Adrenal gland (tissue), 12 donors: ENCODE measurements around the gene FNDC11. TPM values are rescaled to one million over a fixed set of nuclear protein-coding genes. Genes with fewer than 3 reads are reported as not detected.

Experiments
- DNase-seq, 7 donors: peaks; one replicate each; pipeline ENCODE4 v3.0.0-alpha.2; 2019 to 2020
- H3K27ac ChIP-seq, 5 donors: fragments of 200-600 bp; sonication (generic) in 4 of 5; 1 replicate in 3 of 5; 2 replicates in 2 of 5; pipeline versions ENCODE4 v1.5.1 to v1.8.0; 2016 to 2020; ENCODE audit warnings: mild to moderate bottlenecking in 1 of 5
- H3K27me3 ChIP-seq: fragments of 200-600 bp; 2 replicates; pipeline ENCODE4 v1.8.0; 2021
- H3K36me3 ChIP-seq, 2 donors: fragments of 200-600 bp; replicated peaks in 1 of 2; 1 replicate in 1 of 2; 2 replicates in 1 of 2; pipeline versions ENCODE4 v1.5.1 to v1.8.0; 2018 to 2022
- H3K4me1 ChIP-seq, 2 donors: fragments of 200-600 bp; replicated peaks in 1 of 2; 1 replicate in 1 of 2; 2 replicates in 1 of 2; pipeline versions ENCODE4 v1.5.1 to v1.8.0; 2018 to 2021
- H3K4me3 ChIP-seq, 4 donors: fragments of 200-600 bp; sonication (generic) in 3 of 4; one replicate each; pipeline ENCODE4 v1.5.1; 2016 to 2018
- H3K9me3 ChIP-seq, 3 donors: fragments of 200-600 bp; sonication (generic) in 1 of 3; replicated peaks in 1 of 3; 1 replicate in 2 of 3; 2 replicates in 1 of 3; pipeline versions ENCODE4 v1.5.1 to v1.8.0; 2016 to 2021
- POLR2A ChIP-seq, 2 donors: fragments of 450-650 bp; IDR thresholded peaks; one replicate each; pipeline ENCODE4 v1.6.1; 2017; ENCODE audit warnings: antibody characterized with exemption in 2 of 2, mild to moderate bottlenecking in 2 of 2, moderate library complexity in 1 of 2
- WGBS, 4 donors: extraction: QIAGEN DNeasy Blood & Tissue Kit in 2 of 4; methylation state at CpG; one replicate each; pipeline versions ENCODE4 v1.1.5 to v1.1.7; 2013 to 2017; 5-methylcytosine and 5-hydroxymethylcytosine counted together
- intact Hi-C, 2 donors: fragments of 100-400 bp; cut with DNase I; formaldehyde crosslinking; loops; one replicate each; pipeline versions ENCODE4 v1.14.1 to v1.15.0; 2022 to 2023
- polyA plus RNA-seq, 3 donors: library from polyadenylated mRNA; stranded (reverse); fragments of 200-250 nt in 2 of 3; fragments of 350-450 nt in 1 of 3; fragmentation: Illumina TruSeq in 1 of 3; extraction: RNeasy Lipid Tissue Mini Kit (QIAGEN cat#74804) in 1 of 3; gene quantifications; one replicate each; pipeline ENCODE4 v1.2.3, GENCODE V29; 2013 to 2014
- total RNA-seq, 9 donors: library from RNA; depleted of rRNA in 4 of 9; stranded (reverse); fragments of >200 nt in 4 of 9; fragments of 120-200 nt in 1 of 9; fragmentation: NEBNext Ultra II Directional in 1 of 9; extraction: Animal tissue kit (Norgen Biotek cat#: 25700) in 1 of 9; gene quantifications; one replicate each; pipeline versions ENCODE4 v1.1.0 to v1.2.4, GENCODE V29; 2013 to 2023
- TF ChIP-seq, protein P1 (sequence below), 6 experiments: fragments of 450-650 bp in 4 of 6; fragments of 200-600 bp in 2 of 6; sonication (generic) in 1 of 6; IDR thresholded peaks; 1 replicate in 5 of 6; 2 replicates in 1 of 6; pipeline versions ENCODE4 v1.5.1 to v1.8.0; 2016 to 2021; ENCODE audit warnings: antibody characterized with exemption in 6 of 6, mild to moderate bottlenecking in 2 of 6, moderate library complexity in 1 of 6
- donor health status: healthy with polysubstance abuse.
- donor health status: Bipolar disorder and iron deficiency.
- donor health status: DM: yes; HTN: yes; CAD: no.
- donor health status: DM: no; HTN: no; CAD: no.
- donor health status: DM: no; HTN: no; CAD: no.
- donor health status: DM: yes; HTN: yes; CAD: no.

FNDC11 gene
- total and polyA plus RNA-seq, 12 donors: 0.20 to 0.83 (median 0.43) TPM; not detected in 4

- Histone ChIP-seq H3K27ac (no peak overlapping the region), H3K4me3 (no peak overlapping the region), H3K4me1 (peaks cover 0 to 4% of the 10 kb centered on the region in 2 donors), H3K9me3 (no peaks in the 10 kb centered on the region), H3K36me3 (no peaks in the 10 kb centered on the region), H3K27me3 (no peaks in the 10 kb centered on the region)
- DNase-seq: no peak
- WGBS, 4 donors: 83 to 90% (median 86%) methylated on average over 9 of the region's 9 CpGs
- TF ChIP-seq POLR2A (IDR thresholded peaks at IDR 0.05): no peak
- TF ChIP-seq, protein P1, sequence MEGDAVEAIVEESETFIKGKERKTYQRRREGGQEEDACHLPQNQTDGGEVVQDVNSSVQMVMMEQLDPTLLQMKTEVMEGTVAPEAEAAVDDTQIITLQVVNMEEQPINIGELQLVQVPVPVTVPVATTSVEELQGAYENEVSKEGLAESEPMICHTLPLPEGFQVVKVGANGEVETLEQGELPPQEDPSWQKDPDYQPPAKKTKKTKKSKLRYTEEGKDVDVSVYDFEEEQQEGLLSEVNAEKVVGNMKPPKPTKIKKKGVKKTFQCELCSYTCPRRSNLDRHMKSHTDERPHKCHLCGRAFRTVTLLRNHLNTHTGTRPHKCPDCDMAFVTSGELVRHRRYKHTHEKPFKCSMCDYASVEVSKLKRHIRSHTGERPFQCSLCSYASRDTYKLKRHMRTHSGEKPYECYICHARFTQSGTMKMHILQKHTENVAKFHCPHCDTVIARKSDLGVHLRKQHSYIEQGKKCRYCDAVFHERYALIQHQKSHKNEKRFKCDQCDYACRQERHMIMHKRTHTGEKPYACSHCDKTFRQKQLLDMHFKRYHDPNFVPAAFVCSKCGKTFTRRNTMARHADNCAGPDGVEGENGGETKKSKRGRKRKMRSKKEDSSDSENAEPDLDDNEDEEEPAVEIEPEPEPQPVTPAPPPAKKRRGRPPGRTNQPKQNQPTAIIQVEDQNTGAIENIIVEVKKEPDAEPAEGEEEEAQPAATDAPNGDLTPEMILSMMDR (IDR thresholded peaks at IDR 0.05): no peak
- intact Hi-C loops: no loop called here
Observed at GRCh38 chr20:63527184-63527583, 26.8 kb upstream of the FNDC11 start.

DNA sequence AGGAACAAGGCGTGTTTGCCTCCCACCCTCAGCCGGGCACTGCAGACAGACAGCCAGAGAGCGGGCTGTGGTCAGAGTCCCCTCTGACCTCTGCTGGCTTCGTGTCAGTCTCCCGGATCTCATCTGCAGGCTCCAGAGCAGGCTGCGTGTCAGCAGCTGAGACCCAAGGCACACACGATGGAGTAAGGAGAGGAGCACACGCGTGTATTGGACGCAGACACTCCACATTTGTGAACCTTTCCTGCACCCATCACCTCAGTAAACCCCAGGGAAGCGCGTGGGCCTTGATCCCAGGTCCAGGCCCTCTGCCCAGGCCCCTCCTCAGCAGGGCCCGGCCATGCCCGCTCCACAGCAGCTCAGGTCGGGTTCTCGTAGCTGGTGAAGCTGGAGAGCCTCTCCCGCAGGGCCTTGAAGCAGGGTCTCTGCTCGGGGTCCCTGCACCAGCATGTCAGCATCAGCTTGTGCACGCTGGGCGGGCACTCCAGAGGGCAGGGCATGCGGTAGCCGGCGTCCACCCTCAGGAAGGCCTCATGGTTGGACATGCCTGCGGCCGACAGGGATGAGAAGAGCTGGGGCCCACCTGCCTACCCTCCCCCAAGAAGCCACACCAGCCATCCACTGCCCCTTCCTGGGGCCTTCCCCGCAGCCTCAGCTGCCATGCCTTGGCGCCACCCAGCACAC is 24.6 kb upstream of the FNDC11 start:
- no peak overlapping the region for H3K27ac ChIP-seq
- no peak for DNase-seq
- 73 to 83% (median 80%) methylated on average over 6 to 27 of the region's 27 CpGs for WGBS, 4 donors

GRCh38 chr20:63529861-63530787 is 23.8 kb upstream of the FNDC11 start:
- Histone ChIP-seq H3K4me1 (no peaks in the 10 kb centered on the region), H3K4me3 (no peak overlapping the region), H3K27ac (no peak overlapping the region), H3K36me3 (no peaks in the 10 kb centered on the region), H3K27me3 (peaks cover 7% of the 10 kb centered on the region), H3K9me3 (no peaks in the 10 kb centered on the region)
- no peak for TF ChIP-seq POLR2A (IDR thresholded peaks at IDR 0.05)
- TF ChIP-seq, protein P1 (IDR thresholded peaks at IDR 0.05): no peak
- intact Hi-C loops: loop anchor here in 1 of 2 donors (10.0 kb wide), 1 partner anchor 335 kb away; the partner anchor contains the start of genes ABHD16B and TPD52L2
- no peak for DNase-seq
- WGBS, 4 donors: 67 to 80% (median 76%) methylated on average over 6 to 39 of the region's 39 CpGs

More for the DNA sequence above, 24.6 kb upstream of the FNDC11 start:
- no peak for TF ChIP-seq POLR2A (IDR thresholded peaks at IDR 0.05)
- TF ChIP-seq, protein P1 (IDR thresholded peaks at IDR 0.05): no peak
- intact Hi-C loops: no loop called here
- Histone ChIP-seq H3K4me3 (no peak overlapping the region), H3K36me3 (no peaks in the 10 kb centered on the region), H3K27me3 (peaks cover 3% of the 10 kb centered on the region), H3K9me3 (no peaks in the 10 kb centered on the region), H3K4me1 (no peaks in the 10 kb centered on the region)

- H3K4me3 ChIP-seq: no peak overlapping the region
- DNase-seq: no peak
- no peaks in the 10 kb centered on the region for H3K4me1 ChIP-seq
- no peak overlapping the region for H3K27ac ChIP-seq
- H3K36me3 ChIP-seq: no peaks in the 10 kb centered on the region
- H3K9me3 ChIP-seq: no peaks in the 10 kb centered on the region
- H3K27me3 ChIP-seq: peaks cover 7% of the 10 kb centered on the region
- 65 to 78% (median 70%) methylated on average over 3 to 14 of the region's 14 CpGs for WGBS, 4 donors
- intact Hi-C loops: loop anchor here in 1 of 2 donors (10.0 kb wide), 1 partner anchor 334 kb away; the partner anchor contains the start of genes ABHD16B and TPD52L2
- TF ChIP-seq, protein P1 (IDR thresholded peaks at IDR 0.05): no peak
- no peak for TF ChIP-seq POLR2A (IDR thresholded peaks at IDR 0.05)
Observed at GRCh38 chr20:63530788-63531160, 23.2 kb upstream of the FNDC11 start.
